HG03354 (cell line): Measurements from ENCODE around the gene SMYD5.
"Not testable (repeated sequence)": the region's sequence is repeated elsewhere in the genome, so short reads cannot be mapped to it uniquely, and the experiment has no call there.

Experiments used
- ATAC-seq: cut with Tn5 transposase; IDR thresholded peaks from one replicate; pipeline ENCODE4 v1.9.1; 2021; ENCODE audit warnings: mild to moderate bottlenecking; ENCODE audit not compliant: unreplicated experiment, poor library complexity, severe bottlenecking

Gene SMYD5

DNA sequence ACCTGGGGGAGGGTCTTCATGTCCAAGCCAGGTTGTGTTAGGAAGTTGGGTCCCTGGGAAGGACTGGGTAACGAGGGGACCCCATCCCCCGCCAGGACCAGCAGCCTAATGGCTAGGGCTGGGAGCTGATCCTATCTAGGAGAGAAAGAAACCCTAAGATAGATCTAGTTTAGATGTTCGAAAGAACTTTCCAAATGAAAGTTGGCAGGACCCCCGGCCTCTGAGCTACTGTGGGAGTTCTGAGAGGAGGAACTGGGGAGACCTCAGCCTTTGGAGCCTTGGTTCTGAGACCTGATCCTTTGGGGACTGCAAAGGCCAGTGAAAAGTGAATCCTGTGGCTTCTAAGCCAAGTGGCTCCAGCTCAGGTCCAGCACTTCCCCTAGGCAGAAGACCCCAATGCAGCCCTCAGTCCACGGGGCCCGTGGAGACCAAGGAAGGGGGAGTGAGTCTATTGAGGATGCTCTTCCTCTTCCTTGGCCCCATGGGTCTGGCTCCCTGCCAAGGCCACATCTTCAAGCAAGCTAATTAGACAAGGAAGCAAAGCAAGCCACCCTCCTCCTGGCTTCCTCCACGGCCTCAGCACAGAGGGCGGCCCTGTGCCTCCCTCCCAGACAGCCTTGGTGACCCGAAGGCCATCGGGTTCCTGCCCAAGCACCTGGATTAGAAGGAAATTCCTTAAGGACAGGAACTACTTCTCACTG, 43.5 kb downstream of the SMYD5 start:
- no peak for ATAC-seq

DNA sequence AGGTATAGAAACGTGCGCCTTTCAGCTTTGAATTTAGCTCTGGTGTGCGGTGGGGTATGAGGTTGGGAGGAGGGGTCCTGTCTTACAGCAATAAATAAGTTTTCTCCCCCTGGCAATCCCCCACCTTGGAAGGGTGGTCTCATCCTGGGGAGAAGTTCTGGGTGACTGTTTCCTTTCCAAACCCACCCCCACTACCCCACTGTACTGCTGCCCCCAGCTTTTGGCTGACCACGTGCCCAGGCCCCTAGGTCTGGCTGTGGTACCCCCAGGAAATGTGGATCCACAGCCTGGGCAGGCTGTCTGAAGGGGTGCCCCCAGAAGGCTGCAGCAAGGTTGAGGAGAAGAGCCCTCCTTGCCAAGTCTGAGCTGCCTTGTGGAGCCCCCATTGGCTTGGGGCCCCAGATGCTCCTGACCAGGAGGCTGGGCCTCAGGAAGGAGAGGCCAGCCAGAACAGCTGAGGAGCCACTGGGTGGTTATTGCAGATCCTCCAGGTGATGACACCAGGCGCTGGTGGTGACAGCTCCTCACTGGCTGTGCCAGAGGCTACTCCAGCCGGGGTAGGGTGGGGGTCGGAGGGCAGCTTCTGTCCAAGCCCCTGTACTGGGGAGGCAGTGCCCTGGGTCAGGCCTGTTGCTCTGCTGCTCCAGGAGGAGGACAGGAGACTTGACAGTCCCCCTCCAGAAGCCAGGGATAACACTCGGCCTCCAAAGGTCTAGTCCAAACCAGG, 44.3 kb downstream of the SMYD5 start:
- no peak for ATAC-seq

DNA sequence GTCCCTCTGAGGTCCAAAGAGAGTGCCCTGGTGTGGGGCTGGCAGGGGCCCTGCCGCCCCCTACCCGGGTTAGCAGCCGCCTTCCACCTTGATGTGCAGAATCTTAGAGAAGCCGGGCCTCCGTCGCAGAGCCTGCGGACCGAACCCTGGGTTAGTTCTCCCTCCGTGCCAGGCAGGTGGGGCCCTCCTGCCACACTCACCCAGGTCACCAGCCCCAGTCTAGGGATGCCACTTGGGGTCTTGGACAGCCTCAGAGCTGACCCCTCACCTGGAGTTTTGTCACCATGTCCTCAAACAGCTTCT, 44.8 kb downstream of the SMYD5 start:
- no peak for ATAC-seq

DNA sequence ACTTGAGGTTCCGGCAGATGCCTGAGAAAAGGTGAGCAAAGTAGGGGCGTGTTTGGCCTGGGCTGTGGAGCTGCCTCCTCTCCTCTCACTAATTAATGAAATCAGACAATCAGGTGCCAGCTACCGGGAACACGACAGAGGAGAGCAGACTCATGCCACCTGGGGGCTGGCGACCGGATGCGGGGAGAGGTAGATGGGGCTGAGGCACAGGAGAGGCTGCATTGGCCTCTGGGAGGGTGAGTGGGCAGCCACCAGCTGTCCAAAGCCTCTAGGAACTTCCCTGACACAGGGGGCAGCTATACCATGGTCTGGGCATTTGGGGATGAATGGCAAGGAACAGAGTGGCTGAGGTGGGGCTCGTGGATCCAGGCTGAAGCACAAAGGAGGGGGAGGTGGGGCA, 45.2 kb downstream of the SMYD5 start:
- no peak for ATAC-seq

DNA sequence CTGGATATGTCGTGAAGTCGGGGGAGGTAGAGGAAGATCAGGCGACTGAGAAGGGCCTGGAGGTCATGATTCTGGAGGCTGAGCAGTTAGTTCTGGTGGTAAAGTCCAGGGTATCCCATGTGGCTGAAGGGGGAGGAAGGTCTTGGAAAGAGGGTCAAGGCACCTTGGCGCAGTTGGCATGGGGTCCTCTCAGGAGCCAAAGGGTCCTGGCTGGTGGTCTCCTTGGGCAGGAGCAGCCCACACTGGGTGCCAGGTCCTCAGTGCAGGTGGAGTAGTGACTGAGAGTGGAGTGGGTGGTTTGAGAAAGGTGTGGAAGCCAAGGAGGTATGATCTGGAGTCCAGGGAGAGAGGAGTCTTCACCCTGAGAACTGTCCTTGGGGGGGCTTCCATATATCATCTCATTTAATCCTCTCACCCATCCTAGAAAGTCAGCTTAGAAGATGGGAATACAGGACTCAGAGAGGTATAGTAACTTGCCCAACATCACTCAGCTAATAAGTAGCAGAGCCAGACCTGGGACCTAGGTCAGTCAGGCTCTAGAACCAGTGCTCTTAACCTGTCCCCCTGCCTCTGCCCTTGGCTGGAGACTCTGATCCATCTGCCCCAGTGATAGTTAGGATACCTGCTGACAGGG, 45.8 kb downstream of the SMYD5 start:
- no peak for ATAC-seq

DNA sequence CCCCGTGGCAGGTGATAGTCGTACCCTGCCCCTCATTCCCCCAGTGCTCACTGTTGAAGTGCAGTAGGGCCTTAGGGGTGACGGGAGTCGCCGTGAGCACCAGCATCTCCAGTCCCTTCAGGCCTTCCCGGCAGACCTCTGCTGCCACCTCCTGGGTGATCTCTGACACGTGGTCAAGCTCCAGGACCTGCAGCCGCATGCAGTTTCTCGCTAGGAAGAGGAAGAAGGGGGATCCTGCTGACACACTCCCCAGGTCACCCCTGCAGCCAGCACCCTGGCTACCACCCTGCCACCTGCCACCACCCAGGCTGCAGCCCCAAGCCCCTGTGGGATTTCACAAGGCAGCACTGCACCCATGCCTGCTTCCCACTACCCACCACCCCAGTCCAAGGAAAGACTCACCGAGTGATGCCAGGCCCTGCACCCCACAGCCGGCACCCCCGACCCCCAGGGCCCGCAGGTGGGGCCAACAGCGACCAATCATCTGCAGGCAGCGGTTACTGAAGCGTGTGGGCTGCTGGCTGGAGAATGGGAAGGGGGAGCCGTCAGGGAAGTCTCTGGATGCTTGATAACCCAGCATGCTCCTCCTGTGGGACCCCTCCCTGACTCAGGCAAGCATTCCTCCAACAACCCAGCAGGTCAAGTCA, 46.4 kb downstream of the SMYD5 start:
- no peak for ATAC-seq

DNA sequence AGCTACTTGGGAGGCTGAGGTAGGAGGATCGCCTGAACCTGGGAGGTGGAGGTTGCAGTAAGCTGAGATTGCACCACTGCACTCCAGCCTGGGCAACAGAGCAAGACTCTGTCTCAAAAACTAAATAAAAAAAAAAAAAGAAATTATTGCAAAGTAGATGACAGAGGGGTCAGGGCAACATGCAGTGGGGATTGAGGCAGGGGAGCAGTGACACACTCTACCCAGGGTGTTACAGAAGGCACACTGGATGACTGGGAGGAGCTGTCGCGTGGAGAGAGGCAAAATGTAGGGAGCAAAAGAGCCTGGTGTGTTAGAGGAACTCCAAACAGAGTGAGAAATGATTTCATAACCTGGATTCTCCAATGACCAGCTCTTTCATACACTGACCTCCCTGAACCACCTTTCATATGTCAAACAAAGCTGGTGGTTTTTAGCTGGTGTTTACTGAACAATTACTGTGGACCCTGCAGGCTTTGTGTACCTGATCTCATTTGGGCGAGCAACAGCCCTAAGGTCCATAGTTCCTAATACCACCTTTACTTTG, 48.1 kb downstream of the SMYD5 start:
- no peak for ATAC-seq

DNA sequence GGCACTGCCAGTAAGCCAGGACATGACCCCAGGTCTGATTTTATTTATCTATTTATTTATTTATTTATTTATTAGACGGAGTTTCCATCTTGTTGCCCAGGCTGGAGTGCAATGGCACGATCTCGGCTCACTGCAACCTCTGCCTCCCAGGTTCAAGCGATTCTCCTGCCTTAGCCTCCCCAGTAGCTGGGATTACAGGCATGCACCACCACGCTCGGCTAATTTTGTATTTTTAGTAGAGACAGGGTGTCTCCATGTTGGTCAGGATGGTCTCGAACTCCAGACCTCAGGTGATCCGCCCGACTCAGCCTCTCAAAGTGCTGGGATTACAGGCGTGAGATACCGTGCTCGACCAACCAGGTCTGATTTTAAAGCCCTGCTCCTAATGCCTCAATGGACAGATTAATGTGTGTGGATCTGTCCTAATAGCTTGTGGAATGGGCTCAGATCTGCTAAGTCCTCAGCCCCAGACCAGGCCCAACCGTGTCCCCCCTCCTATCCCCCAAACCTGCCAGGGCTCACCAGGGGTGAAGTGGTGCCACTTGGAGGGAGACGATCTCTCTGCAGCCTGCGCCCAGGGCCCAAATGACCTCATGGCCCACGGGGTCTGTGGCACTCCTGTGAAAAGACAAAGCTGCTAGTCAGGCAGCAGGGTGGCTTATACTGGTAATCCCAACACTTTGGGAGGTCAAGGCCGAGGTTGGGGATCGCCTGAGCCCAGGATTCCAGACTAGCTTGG, 48.8 kb downstream of the SMYD5 start:
- not testable (repeated sequence) for ATAC-seq

DNA sequence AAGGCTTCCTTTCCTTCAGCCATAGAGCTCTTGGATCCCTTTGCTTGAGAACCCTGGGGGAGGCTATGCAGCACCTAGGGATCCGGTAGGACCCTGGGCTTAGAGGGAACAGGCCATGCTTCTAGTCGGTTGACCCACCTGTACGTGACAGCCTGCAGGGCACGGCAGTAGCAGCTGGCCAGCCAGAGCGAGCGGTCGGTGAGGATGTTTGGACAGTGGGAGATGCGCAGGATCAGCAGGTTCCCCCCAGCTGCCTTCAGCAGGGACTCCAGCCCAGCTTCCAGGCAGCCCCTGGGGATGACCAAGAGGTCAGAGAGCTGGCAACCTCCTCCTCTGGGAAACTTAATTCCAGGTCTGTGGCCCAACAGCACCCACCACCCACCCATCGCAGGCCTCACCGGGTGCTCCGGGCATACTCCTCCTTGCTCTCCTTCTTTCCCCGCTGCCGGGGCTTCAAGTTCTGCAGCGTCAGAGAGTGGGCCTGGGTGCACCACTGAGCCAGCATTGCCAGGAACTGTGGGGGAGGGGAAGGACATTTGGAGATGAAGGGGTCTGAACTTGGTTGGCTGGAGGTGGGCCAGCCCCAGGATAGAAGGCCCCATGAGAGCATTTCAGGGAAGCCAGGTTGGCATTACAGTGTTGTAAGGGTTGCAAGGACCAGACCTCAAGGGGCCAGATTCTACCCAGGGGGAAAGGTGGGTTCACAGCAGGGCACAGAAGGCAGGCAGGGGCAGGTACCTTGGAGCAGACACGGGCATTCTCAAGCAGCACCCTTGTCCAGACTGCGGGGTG, 49.7 kb downstream of the SMYD5 start:
- no peak for ATAC-seq

DNA sequence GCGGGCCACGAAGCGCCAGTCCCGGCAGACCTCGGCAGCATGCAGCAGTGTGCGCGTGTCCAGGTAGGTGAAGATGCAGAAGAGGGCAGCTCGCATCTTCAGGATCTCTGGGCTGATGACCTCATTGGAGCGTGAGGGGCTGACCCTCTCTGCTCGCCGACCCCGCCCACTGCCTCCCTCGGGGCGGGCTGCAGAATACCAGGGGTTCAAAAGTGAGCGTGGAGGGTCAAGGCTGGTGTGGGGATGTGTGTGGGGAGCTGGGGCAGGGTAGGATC, 50.2 kb downstream of the SMYD5 start:
- ATAC-seq = no peak

DNA sequence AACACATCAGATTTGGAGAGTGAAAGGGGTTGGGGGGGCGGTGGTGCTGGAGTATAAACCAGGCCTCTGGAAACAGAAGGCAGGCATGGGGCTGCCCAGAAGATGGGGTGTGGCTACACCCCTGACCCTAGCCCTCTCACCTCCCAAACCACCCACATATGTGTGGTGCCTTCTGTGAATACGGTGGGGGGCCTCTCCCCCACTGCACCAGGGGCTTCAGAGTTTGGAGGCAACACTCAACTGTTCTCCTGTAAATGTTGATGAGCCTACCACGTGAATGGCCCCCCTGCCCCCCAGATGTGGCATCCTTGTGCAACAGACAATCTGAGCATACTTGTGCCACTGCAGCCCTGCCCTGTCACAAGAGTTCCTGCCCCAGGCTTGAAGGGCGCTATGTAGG, 50.7 kb downstream of the SMYD5 start:
- no peak for ATAC-seq

DNA sequence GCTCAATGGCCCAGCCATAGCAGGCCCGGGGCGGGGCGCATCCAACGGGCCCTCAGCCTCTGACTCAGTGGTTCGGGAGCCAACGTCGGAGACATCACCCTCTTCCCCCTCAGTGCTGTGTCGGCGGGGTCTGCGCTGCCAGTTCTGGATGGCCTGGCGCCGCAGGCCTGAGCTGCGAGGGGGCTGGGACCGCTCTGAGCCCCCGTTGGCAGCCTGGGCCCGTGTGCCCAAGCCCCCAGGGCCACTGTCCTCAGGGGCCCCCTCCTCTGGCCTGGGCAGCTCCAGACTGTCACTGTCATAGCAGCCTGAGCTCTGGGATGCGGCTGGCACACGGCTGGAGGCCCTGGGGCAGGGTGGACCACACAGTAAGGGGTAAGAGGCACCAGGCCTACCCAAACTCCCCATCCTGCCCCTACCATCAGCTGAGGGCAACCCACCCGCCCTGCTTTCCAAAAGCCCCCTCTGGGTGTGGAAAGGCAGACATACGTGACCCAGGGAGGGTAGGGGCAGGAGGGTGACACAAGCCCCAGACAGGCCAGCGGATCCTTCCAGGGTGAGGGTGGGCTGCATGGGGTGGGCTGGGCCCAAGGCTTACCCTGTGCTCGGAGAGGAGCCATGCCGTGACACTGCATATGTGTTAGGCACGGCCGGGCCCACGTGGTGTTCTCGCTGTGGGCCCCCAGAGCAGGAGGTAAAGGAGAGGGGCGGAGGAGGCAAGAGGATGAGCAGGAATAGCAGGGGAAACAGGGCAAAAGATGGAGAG, 51.4 kb downstream of the SMYD5 start:
- no peak for ATAC-seq

DNA sequence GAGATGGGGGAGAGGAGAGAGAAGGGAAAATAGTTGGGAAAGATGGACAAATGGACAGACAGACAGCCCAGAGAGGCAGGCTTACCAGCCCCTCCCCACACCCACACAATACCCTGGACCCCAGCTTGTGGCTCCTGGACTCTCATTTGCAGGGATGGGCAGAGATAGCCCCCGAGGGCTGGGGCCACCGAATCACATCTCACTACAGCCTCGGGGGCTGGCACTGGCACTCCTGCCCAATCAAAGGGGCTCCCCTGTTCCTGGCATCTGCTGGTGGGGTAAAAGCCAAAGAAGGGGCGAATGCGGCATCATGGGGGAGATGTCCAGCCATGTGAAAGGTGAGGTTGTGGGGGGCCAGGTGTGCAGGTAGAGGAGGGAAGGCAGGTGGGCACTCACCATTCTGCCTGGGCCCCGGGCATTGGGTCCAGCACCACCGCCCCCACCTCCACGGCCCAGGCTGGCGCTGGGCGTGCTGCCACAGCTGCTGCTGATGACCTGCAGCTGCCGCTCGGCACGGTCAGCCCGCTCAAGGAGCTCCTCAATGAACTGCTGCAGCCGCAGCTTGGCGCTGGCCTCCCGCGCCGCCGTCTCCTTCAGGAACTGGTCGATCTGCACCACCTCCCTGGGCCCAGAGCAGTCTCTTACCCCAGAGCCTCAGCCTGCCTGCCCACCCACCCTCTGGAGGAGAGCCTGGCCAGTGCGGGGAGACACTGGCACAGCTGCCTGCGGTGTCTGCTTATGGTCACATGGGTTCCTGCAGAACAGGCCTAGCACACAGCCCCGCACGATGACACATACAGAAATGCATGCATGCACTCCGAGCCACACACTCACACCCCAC, 52.2 kb downstream of the SMYD5 start:
- no peak for ATAC-seq

DNA sequence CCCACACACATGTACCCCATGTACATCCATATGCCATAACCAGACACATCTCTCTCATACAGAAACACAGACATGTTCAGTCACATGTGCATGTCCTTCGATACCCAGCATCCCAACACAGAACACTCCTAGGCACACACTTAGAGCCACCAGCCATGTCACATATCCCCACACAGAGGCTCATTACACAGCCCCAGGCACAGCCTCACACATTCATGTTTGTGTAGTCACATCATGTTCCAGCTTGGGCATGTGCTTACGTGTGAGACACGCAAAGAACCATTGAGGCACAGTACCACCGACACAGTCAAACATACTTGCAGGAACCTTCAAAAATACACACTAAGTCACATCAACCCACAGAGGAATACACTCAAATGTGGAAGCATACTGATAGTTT, 53.0 kb downstream of the SMYD5 start:
- ATAC-seq = no peak

DNA sequence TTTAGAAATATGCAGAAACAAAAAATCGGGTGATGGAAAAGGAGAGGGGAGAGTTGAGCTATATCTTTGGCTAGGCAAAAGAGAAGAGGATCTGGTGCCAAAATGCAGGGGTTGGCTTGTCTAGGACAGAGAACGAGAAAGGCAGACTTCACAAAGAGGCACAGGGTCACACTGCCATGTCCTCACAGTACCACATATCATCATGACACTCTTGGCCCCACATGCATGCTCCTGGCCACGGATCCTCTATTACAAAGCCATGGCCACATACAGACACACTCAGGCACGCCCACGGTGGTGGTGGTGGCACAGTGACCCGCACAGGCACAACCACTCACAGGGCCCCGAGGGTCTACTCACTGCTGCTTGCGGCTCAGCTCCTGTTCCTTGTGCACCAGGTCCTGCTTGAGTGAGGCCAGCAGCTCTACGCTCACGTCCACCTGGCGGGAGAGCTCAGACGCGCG, 54.4 kb downstream of the SMYD5 start:
- no peak for ATAC-seq

DNA sequence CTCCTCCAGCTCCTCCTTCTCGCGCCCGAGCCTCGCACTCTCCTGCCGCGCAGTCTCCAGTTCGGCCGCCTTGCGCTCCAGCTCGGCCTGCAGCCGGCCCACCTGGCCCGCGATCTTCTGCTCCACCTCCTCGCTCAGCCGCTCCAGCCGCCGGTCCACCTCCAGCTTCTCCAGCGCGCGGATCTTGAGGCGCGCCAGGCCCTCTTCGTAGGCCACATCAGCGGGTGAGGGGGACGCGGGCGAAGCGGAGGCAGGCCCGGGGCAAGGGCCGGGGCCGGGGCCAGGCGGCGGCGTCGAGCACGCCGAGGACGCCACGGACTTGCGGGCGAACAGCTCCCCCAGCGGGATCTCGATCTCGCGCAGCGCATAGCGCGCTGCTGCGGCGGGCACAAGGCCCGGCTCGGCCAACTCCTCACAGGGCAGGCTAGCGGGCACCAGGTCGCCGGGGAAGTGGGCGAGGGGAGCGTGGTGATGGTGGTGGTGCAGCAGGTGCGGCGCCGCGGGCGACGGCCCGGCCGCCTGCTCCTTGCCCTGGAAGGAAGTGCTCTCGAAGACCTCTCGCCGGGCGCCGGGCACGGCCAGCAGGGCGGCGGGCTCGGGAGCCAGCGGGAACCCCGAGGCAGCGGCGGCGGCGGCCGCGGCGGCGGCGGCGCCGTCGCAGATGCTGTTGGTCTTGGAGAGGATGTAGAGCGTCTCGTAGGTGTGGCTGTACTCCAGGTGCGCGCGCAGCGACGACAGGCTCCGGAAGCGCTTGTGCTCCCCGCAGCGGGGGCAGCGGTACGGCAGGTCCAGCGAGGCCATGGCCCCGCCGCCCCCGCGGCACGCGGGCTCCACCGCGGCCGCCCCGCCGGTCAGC, 55.0 kb downstream of the SMYD5 start:
- peak; percentile 89 for ATAC-seq
